HG02623 (cell line): ENCODE results near the gene ZKSCAN5.
A peak's percentile ranks its signal among the peaks of the same experiment; 100 is the strongest.
"Not testable (repeated sequence)": the region's sequence is repeated elsewhere in the genome, so short reads cannot be mapped to it uniquely, and the experiment has no call there.

Experiments used
- ATAC-seq: cut with Tn5 transposase; IDR thresholded peaks from one replicate; pipeline ENCODE4 v1.9.1; 2021; ENCODE audit warnings: moderate library complexity; ENCODE audit not compliant: unreplicated experiment

ZKSCAN5 gene

GRCh38 chr7:99551767-99552463 is 47.5 kb downstream of the ZKSCAN5 start, which contains the start of gene FAM200A:
TSS of gene FAM200A (minus strand) at chr7:99552114. CDS start at chr7:99548407, 3,707 bp downstream.
- peak; percentile 97 for ATAC-seq

- ATAC-seq, result no peak
Measured at GRCh38 chr7:99553039-99553438, 48.6 kb downstream of the ZKSCAN5 start.

DNA sequence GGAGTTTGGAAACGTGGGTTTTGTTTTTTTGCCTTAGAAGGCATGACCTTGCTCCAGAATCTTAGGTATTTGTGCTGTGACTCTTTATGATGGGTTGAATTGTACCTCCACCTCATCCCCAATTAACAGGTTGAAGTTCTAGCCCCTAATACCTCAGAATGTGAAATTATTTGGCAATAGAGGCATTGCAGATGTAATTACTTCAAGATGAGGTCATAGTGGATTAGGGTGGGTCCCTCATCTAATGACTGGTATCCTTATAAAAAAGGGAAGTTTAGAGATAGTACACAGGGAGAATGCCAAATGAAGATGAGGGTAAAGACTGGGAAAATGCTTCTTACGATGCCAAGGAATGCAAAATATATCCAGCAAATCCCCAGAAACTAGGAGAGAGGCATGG is 50.5 kb downstream of the ZKSCAN5 start:
- no peak for ATAC-seq

GRCh38 chr7:99557196-99557607 is 52.7 kb downstream of the ZKSCAN5 start:
- no peak for ATAC-seq

DNA sequence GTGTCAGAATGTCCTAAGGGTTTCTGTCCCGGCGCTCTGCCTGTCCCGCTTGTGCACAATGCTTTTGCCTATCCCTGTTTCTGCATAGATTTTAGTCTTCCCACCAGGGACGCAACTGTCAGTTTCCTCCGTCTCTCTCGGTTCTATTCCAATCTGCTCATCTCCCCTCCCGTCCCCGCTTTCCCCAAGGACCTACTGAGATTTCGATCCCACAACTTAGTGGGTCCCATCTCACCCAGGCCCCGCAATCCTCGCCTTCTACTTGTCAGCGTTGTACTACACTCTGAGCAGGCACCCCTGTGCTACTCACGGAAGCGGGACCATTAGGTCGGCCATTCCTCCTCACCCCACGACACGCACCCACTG is 53.5 kb downstream of the ZKSCAN5 start:
- peak; percentile 38 for ATAC-seq

GRCh38 chr7:99558306-99559174 is 54.1 kb downstream of the ZKSCAN5 start, which contains the start of gene ZNF655:
TSS of gene ZNF655 (plus strand) at chr7:99558642. CDS start at chr7:99560560, 1,918 bp downstream.
- peak; percentile 74 for ATAC-seq

GRCh38 chr7:99559175-99559915 is 54.9 kb downstream of the ZKSCAN5 start:
- no peak for ATAC-seq

- ATAC-seq, result no peak
Measured at GRCh38 chr7:99560834-99561736, 56.6 kb downstream of the ZKSCAN5 start.

DNA sequence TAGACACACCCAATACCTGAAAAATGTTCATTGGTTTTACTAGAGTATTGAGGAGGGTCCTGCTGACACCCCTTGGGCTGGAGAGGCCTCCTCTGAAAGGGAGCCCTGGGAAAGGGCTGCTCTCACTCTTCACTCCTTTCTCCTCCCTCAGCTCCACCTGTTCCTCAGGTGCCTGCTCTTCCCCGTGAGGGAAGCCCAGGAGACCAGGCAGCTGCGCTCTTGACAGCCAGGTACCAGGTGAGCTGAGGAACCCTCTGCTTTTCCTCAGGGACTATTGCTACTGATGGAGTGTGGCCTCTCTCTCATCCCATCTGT is 57.2 kb downstream of the ZKSCAN5 start:
- no peak for ATAC-seq

DNA sequence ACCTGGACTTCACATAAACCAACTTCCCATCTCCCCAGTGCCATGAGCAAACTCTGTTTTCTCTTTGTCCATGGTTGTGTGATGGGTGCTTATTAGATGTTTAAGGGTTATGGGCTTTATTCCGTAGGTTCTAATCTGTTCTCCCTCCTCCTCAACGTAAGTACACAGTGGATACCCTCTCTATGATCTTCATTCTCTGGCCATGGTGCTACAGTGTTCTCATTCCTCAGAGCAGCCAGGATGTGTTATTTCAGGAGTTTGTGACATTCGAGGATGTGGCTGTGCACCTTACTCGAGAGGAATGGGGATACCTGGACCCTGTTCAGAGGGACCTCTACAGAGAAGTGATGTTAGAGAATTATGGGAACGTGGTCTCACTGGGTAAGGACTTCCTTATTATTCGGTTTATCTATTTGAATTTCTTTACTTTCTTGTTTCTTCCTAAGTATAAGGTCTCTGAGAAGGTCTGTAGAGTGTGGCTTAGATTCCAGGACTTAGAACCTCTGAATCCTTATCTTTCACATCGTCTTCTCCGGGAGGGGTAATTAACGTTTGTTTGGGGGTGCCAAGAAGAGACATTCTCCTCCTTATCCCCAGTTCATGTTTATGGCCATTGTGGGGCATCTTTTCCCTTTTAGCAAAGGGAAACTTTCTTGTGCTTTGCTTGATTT is 57.8 kb downstream of the ZKSCAN5 start:
- ATAC-seq, result no peak

GRCh38 chr7:99562832-99563231 is 58.4 kb downstream of the ZKSCAN5 start:
- no peak for ATAC-seq

- ATAC-seq, result no peak
Measured at GRCh38 chr7:99563650-99564049, 59.2 kb downstream of the ZKSCAN5 start.

GRCh38 chr7:99568770-99569169 is 64.3 kb downstream of the ZKSCAN5 start:
- not testable (repeated sequence) for ATAC-seq

DNA sequence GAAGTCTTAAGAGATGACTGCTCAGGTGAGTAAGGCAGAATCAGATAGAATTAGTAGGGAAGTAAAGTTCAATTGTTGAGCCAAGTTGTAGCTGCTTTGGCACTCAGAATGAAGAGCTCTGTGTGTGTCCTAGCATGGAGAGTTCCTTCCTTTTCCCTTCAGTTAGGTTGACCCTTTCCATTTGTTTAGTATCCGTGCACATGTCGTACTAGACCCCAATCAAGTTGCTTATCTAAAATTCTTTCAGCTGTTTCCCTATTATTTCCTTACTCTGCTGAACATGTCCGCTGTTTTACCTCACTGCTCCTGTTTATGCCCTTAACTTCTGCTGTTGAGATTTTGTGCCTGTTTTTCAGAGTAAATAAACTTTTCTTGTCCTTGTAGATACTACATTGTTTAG is 67.3 kb downstream of the ZKSCAN5 start:
- no peak for ATAC-seq

DNA sequence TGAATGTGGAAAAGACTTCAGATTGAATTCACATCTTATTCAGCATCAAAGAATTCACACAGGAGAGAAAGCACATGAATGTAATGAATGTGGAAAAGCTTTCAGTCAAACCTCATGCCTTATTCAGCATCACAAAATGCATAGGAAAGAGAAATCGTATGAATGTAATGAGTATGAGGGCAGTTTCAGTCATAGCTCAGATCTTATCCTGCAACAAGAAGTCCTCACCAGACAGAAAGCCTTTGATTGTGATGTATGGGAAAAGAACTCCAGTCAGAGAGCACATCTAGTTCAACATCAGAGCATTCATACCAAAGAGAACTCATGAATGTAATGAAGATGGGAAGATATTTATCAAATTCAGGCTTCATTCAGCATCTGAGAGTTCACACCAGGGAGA is 68.8 kb downstream of the ZKSCAN5 start:
- no peak for ATAC-seq

DNA sequence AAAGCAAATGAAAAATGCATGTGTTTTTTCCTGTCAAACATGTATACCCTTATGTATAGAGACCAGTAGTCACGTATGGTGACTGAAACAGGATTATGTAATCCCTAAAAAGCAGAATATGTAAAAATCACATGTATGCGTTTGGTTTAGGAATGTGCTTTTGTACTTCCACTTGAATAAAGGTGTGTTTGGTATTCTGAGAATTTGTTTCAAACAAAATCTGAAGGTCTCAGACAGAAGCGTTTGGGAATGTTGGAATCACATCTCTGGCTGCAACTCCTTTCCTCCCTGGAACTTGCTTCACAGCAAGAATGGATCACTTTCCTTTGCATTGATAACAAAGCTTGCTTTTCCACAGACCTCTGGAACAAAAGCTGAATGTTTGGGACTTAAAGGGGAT is 71.8 kb downstream of the ZKSCAN5 start:
- no peak for ATAC-seq

DNA sequence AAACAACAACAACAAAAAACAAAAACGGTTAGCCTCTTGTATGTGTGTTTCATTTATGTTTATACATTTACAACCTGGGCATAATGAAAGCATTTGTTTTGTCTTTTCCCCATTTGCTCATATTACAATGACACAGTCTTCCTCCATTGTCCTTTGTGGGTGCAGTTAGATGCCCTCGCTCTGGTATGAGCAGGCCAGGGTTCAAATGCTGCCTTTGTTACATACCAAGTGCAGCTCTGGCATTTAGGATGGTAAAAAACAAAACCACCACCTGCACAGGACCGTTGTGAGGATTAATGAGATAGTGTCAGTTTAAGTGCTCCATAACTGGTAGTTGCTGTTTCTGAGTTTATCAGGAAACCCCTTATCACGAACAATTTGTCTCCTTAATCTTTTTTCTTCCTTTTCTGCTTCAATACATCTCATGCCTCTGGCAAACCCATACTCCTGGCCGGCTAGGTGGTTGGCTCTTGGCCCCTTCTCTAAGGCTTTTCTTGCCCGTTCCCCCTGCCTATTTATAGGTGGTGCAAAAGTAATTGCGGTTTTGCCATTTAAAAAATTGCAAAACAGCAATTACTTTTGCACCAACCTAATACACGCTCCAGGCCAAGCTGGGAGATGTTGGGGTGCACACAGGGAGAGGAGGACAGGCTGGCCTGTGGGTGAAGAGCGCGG is 75.0 kb downstream of the ZKSCAN5 start:
- ATAC-seq, result no peak

- ATAC-seq, result no peak
Measured at GRCh38 chr7:99579956-99580777, 75.7 kb downstream of the ZKSCAN5 start.
